IPS-NIHi7 (cell line): Measurements from ENCODE around the gene GATA2.

Source experiments
- DNase-seq: peaks from one replicate; pipeline ENCODE4 v3.0.0; 2012; ENCODE audit warnings: mixed read lengths; ENCODE audit errors: extremely low spot score

Gene GATA2

DNA sequence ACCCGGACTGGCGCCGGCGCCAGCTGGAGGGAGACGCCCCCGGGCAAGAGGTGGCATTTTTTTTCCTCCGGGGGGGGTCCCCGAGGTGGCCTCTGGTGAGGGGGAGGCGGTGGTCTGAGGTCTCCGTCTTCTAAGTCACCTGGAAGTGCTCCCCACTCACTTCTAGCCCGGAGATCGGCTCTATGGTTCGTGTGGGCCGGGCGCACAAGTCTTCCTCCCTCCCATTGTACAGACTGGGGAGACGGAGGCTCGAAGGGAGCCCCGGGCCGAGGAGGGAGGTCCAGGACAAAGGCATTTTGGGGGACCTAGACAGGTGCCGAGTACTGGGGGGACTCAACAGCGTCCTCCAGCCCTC is 4.4 kb downstream of the GATA2 start:
- no peak for DNase-seq

DNA sequence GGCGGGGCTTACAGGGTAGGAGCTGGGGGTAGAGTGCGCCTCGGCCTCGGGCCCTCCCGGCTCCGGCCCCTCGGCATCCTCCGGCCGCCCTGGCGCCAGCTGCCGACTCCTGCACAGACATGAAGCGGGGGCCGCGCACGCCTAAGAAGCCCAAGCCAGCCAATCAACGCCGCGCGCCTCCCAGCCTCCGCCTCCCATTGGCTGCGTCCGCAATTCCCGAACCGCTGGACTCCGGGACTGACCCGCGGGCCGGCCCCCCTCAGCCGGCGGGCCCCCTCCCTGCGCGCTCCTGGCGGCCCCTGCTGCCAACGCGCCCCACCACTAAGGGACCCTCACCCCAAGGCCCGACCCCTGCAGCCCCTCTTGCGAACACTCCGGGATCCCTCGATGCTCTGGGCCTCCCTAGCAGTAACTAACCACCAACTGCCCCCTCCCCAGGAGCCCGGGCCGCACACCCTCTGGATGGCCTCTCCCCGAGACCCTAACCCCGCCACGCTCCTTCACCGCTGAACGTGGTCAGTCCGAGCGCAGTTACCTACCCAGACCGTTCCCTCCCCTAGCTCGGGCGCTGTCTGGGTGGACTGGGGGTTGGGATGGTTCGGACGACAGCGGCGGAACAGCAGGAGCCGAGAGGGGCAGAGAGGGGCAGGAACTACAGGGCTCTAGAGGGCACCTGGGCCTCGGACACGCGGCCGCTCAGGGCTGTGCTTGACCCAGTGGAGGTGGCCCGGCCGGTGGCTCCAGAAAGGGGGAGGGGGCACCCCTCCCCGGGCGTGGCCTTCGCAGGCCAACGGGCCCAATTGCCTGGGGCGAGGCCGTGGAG is 5.0 kb downstream of the GATA2 start:
- peak; percentile 86 for DNase-seq

DNA sequence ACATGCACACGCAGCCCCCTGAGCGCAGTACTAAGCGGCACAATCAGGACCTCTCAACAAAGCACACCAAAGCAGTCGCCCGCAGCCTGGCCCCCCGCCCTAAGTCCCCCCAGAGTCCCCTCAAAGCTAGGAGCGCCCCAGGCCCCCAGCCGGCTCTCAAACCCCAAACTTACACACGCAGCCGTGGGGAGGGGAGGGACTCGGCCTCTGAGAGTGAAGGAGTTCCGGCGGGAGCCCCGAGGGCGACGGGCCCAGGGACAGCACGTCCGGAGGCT is 5.5 kb downstream of the GATA2 start:
- no peak for DNase-seq

DNA sequence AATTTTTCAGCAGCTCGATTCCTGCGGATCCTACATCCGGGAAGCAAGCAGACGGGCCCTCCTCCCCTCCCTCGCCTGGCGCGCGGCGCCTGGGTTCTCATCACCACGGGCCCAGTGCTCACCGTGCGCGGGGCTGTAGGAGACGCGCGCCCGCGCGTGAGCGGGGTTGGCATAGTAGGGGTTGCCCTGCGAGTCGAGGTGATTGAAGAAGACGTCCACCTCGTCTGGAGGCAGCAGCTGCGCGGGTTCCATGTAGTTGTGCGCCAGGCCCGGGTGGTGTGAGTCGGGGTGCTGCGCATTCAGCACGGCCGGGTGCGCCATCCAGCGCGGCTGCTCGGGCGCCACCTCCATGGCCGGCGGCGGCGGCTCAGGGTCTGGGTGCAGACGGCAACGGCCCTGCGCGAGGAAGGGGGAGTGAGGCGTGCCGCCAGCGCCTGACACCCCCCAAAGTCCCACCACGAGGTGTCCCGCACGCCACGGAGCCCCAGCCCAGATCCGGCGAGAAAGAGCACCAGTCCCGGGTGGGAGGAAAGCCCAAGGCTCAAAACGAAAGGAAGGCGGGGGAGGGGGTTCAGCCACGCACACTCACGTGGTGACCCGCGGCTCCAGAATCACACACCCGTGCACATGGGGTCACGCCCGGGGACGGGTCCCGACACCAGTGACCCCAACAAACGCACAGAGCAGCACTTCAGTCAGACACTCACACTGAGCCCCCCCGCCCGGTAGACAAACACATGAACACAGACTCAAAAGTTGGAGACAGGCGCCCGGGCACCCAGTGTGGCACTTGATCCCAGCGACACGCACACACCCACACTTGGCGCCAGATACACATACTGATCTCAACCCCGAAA is 6.1 kb downstream of the GATA2 start:
- DNase-seq: no peak

DNA sequence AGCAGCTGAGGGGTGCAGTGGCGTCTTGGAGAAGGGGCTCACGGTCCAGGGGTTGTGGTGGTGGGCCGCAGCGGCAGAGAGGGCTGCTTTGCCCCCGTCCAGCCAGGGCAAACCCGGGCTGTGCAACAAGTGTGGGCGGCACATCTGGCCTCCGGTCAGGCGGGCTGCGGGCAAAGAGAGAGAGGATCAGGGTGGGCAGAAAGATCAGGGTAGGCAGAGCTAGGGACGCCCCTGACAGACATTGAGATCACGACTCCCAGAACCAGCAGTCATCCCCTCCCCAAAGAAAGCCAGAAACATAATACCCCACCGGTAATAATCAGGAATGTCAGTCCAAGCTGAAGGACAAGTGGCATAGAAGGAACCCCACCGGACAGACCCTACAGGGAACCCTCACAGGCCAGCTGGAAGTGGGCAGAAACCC is 6.8 kb downstream of the GATA2 start:
- DNase-seq: no peak

DNA sequence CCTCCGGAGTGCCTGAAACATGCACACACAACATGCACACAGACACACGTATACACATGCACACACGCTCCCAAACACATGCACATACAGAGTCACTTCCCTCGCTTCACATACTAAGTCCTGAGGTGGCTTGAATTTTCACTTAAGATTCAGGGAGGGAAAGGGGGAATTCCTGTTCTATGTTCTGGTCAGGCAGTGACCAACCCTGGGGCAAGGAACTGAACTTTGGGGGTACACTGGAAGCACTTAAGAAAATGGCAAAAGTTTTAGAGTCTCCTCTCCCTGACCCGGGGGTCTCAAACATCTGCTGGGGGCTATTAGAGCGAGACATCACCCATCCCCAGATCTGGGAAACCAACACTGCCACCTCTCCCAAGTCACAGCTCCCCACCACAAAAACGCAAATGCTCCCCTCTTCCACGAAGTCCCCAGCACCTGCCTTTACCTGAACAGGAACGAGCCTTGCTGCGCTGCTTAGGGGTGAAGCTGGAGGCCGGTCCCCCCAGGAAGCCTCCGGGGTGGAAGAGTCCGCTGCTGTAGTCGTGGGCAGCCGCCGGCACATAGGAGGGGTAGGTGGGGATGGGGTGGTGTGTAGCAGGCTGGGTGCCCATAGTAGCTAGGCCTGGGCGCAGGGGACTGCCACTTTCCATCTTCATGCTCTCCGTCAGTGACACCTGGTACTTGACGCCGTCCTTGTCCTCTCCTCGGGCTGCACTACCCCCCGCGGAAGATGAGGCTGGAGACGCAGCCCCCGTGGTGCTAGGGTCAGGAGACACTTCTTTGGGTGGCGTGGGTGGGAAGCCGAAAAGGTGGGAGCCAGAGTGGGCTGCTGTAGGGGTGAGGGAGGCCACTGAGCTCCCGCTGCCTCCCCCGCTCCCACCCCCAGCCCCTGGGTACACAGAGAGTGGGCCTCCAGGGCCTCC is 7.5 kb downstream of the GATA2 start:
- no peak for DNase-seq

DNA sequence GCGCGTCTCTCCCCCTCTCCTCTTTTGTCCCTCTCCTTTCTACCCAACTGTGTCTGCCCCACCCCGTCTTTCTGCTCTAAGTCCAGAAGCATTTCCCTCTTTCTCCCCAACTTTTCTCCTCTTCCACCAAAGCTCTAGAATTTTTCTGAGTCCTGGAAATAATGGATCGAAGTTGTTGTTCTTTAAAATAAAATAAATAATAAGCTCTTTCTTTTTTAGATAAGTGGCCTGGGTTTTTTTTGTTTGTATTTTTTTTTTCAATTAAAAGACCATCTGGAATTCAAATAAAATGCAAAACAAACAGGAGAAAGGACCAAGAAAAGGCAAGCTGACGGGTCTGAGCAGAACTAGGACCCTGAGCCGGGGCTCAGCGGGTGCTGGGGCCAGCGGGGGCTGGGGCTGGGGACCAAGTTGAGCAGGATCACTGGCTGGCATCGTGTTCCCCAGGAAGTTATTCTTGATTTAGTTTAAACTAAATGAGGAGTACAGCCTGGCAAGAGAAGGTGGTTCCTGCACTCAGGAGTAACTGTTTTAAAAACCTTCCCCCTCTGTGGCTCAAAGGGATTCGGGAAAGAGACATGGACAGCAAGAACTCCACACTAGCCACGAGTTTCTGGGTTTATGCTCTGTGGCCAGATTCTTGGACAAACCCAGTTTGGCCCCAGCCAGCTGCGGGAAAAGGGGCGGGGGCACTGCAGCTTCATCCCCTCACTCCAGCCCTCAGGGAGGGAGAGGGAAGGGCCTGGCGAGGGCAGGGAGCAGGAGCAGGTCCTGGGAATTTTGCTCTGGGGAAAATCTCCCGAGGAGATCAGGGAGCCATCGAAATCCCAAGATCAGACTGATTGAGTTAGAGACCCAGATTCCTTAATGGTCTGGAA is 8.4 kb downstream of the GATA2 start:
- DNase-seq: no peak

DNA sequence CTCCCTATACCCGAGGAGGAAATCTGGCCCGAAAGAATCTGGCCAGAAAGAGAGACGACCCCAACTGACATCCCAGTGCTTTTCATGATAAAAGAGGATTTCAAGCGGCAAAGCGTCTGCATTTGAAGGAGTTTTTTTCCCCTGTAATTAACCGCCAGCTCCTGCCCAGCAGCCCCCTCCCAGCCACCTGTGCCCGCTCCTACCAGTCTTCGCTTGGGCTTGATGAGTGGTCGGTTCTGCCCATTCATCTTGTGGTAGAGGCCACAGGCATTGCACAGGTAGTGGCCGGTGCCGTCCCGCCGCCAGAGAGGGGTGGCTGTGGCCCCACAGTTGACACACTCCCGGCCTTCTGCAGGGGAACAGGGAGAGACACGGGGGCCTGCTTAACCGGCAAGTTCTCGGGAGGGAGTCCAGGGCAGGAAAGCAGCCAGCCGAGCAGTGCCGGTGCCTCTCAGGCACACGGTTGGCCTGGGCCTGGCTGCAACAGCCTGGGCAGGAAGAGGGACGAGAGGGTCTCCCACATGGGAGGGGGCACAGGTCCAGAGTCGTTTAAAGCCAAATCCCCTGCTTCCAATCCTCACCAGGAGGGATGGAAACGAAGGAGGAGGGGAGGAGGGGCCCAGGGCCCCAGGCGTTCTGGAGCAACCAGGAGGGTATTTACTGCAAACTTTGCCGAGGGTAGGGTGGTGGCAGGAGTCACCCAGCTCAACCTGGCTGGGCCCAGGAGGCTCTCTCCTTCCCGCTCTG is 9.2 kb downstream of the GATA2 start:
- no peak for DNase-seq

DNA sequence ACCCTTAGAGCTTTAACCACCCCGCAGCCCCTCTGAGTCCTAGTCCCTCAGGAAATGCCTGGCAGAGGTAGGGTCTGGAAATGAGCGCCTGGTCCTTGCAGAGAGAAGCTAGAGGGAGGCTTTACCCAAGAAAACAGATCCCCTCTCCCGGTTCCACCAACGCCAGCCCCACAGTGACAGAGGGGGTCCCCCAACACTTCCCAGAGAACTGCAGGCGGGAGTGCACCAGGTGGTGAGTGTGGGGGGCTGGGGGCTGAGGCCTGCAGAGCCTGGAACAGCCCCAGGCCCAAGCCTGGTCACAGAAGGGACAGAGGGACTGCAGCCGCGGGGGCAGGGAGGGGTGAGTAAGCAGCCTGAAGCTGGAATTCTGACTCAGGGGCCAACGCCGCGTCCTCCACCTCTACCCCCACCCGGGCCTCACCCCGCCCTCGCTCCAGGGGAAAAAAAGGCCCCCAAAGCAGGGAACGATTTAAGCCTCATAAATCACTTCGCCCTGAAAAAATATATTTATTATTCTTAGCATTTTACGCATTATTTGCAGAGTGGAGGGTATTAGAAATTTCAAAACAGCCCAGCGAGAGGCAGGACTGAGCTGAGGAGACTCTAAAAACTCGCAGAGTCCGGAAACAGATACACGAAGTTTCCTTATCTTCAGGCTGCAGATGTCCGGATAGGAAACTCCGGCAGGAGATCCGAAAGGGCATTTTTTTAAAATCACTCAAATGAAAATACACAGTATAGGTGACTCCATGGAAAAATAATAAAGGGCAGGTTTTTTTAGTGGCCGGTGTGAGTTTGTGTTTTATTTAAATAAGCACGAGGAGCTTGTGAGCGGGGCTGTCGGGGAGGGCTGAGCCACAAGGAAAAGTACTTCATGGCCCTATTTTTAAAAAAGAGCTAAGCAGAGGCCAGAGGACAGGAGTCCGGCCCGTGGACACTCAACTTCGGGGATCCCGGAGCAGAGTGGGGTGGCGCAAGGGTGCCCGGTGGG is 10.0 kb downstream of the GATA2 start:
- no peak for DNase-seq

DNA sequence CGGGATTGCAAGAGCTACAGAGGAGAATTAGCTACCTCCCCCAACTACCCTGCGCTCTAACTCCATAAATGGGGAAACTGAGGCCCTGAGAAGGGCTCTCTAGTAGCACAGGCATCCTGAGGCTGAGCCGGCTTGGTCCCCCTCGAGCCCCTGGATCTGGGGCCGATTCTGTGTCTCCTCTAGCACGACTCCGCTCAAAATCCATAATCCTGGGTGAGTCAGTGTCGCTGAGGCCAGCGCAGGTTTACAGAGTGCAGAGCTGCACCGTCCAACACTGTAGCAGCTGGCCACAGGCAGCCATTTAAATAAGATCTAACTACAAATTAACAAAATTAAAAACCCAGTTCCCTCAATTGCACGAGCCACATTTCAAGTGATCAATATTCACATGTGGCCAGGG is 10.8 kb downstream of the GATA2 start:
- DNase-seq: no peak

DNA sequence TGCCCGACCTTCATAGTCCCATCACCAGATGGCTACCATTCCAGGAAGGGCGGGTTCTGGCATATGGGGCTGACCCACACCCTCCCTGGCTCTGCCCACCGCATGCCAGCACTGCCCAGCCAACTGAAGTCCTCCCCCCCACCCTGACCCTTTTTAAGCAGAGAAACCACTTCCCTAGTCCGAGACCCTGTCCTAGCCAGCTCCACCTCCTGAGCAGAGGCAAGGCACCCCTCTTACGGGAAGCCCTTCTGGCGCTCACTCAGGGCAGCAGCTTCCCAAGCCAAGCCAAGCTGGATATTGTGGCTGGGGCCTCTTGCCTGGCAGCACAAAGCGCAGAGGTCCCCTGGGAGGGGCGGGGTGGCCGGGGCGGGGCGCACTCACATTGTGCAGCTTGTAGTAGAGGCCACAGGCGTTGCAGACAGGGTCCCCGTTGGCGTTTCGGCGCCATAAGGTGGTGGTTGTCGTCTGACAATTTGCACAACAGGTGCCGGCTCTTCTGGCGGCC is 11.5 kb downstream of the GATA2 start:
- DNase-seq: no peak

DNA sequence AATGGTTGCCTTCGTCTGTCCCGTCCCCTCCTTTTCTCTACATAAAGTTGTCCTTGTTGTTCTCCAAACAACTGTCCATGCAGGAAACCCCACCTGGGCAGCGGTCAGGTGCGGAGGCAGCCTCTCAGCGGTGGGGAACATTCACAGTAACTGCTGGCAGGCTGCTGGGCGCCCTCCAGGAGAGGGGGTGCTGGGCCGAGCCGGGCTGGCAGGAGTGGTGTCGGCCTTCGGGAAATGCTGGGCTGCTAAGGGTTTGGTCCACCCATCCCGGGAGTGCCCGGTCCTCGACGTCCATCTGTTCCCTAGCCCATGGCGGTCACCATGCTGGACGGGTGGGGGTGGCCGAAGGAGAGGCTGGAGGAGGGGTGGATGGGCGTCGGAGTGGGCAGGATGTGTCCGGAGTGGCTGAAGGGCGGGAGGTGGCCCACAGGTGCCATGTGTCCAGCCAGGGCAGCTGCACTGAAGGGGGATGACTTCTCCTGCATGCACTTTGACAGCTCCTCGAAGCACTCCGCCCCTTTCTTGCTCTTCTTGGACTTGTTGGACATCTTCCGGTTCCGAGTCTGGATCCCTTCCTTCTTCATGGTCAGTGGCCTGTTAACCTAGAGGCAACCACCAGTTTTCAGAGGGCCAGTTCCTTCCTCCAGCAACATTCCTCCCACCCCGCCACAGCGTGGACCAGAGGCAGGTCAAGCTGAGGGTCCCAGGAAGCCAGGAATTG is 12.1 kb downstream of the GATA2 start:
- no peak for DNase-seq

DNA sequence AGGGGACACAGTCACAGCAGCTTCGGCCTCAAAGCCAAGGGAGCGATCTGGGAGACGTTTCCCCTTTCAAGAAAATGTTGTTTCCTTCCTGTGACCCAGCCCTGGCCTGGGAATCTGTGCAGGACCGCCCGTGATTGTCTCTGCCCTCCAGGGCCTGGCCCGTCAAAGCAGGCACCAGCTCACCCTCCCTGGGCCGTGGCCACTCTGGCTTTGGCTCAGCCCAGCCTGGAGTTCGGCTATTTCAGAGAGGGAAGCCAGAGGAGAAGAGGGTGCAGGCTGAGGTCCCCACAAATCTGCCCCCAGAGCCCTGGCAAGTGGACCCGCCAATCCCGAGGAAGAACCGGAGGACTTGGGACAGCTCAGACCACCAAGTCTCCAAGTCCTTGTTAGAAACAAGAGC is 12.7 kb downstream of the GATA2 start:
- DNase-seq: no peak

DNA sequence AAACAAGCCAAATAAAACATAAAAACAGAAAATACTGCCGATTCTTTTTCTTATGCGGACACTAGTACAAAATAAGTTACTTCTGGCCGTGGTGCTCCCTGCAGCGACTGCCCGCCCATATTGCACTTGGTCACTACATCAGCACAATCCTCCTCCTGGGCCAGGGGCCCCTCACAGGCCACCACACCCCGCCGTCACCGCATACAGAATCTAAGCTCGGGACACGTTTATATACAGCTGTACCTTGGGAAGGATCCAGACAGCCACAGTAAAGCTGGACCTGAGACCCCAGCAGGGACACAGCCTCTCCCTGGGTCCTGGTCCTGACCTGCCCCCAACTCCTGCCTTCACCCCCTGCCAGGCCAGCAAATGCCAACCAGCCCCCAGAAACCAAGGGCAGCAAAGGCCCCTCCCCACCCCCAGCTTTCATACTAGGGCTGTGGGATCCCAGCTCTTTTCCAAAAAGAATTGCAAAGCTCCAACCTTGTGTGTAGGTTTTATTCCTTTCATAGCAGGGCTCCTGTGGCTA is 13.4 kb downstream of the GATA2 start:
- DNase-seq: no peak

DNA sequence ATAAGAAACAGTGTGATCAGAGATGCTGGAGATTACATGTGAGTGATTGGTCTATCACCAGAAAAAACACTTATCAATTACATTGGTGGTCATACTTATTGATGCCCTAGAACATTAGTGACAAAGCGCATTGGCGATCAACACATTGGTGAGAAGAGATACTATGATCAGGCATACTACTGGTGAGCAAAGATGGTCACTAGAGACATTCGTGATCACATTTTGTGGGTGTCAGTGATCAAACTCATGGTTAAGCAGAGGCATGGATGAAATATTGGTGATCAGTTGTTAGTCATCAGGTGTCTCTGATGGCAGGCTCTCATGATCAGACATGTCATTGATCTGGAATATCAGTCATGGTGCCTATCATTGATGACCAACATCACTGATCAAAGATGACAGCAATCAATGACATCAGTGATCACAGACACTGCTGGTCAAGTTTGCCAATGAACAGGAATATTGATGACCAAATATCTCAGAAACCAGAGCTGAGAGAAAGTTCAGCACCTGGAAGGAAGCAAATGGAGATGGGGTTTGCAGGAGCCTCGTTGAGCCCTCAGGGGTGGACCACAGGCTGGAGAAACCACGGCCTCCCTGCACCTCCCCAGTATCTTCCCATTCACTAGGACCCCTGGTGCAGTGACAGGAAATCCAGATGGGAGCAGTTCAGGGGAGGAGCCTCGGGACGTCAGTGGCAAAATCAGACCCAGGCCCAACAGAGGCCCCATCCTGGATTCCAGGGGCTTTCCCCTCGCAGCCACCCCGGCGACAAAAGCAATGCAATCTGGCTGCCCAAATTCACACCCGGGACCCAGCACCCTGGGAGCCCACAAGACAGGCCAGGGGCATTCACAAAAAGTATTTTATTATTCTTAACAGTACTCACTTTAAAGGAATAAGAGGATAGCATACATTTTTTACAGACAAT is 14.2 kb downstream of the GATA2 start:
- DNase-seq: no peak

DNA sequence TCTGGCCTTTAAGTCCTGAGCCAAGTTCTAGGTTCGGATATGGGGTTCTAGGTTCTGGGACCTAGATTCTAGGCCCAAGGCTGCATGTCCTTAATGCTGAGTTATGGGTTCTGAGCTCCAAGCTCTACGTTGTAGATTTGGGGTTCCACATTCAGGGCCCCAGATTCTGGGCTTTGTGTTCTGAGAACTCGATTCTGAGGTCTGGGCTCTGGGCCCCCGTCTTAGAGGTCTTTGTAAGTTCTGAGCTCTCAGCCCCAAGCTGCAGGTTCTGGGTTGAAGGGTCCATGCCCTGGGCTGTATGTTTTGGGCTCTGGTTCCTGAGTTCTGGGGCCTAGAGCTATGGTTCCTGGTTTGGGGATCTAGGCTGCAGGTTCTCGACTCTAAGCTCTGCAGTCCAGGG is 16.3 kb downstream of the GATA2 start:
- no peak for DNase-seq

DNA sequence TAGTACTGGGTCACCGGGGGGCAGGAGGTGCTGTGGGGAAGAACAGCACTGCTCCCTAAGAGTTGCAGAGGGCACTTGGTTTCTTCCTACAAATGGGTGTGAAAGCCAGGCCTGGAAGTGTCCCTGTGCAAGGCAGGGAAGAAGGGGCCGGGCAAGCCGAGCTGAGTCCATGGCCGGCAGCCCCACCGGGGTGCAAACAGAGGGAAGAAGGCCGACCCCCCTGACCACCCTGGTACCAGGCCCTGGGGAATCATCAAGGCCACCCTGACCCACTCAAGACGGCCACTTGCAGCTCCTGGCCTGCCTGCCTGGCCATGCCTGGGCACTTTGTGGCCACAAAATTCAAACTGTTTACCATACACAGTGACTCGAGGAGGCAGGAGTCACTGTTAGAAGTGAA is 17.6 kb downstream of the GATA2 start:
- DNase-seq: no peak
